ENCODE data around the gene BMI1.

- TF ChIP-seq, protein P1, sequence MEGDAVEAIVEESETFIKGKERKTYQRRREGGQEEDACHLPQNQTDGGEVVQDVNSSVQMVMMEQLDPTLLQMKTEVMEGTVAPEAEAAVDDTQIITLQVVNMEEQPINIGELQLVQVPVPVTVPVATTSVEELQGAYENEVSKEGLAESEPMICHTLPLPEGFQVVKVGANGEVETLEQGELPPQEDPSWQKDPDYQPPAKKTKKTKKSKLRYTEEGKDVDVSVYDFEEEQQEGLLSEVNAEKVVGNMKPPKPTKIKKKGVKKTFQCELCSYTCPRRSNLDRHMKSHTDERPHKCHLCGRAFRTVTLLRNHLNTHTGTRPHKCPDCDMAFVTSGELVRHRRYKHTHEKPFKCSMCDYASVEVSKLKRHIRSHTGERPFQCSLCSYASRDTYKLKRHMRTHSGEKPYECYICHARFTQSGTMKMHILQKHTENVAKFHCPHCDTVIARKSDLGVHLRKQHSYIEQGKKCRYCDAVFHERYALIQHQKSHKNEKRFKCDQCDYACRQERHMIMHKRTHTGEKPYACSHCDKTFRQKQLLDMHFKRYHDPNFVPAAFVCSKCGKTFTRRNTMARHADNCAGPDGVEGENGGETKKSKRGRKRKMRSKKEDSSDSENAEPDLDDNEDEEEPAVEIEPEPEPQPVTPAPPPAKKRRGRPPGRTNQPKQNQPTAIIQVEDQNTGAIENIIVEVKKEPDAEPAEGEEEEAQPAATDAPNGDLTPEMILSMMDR (IDR thresholded peaks at IDR 0.05; ENCODE audit: borderline replicate concordance, extremely low read depth, low read length, poor library complexity, severe bottlenecking) = no peak
- no peak for TF ChIP-seq EZH2 (IDR thresholded peaks at IDR 0.05; ENCODE audit: borderline replicate concordance, low read depth, low read length, severe bottlenecking)
Observed at GRCh38 chr10:22305721-22306120, 15.2 kb upstream of the BMI1 start.

Measured in DND-41 (cell line).